ENCODE results near the gene NOL11.

GRCh38 chr17:67753026-67753425 is 35.3 kb downstream of the NOL11 start:
- TF ChIP-seq POLR2AphosphoS5 (IDR thresholded peaks at IDR 0.05) = no peak
- no peak for TF ChIP-seq CTCF (IDR thresholded peaks at IDR 0.05)
- TF ChIP-seq POLR2A (IDR thresholded peaks at IDR 0.05) = no peak
